WI38 (cell line): Measurements from ENCODE around the gene ASIP.
"Not testable (repeated sequence)": the region's sequence is repeated elsewhere in the genome, so short reads cannot be mapped to it uniquely, and the experiment has no call there.

Experiments
- H3K4me3 ChIP-seq: 2 replicates; pipeline ENCODE4 v1.5.1; 2011; ENCODE audit warnings: low read depth, mild to moderate bottlenecking, control low read depth, low read length
- CTCF ChIP-seq: IDR thresholded peaks from 2 replicates; pipeline ENCODE4 v1.5.1; 2012; ENCODE audit warnings: low read depth, mild to moderate bottlenecking, control low read depth, low read length

ASIP gene

GRCh38 chr20:34260208-34260942 is 19.2 kb downstream of the ASIP start:
- no peak for TF ChIP-seq CTCF
- no peak overlapping the region for H3K4me3 ChIP-seq

- TF ChIP-seq CTCF, result no peak
- H3K4me3 ChIP-seq, result no peak overlapping the region
Observed at GRCh38 chr20:34262488-34263288, 21.5 kb downstream of the ASIP start.

- not testable (repeated sequence) for H3K4me3 ChIP-seq
Observed at GRCh38 chr20:34263468-34263867, 22.2 kb downstream of the ASIP start.

GRCh38 chr20:34264141-34264540 is 22.9 kb downstream of the ASIP start:
- no peak overlapping the region for H3K4me3 ChIP-seq
- TF ChIP-seq CTCF, result no peak

- no peak for TF ChIP-seq CTCF
- no peak overlapping the region for H3K4me3 ChIP-seq
Observed at GRCh38 chr20:34268145-34268544, 26.9 kb downstream of the ASIP start.

GRCh38 chr20:34268851-34269636 is 27.8 kb downstream of the ASIP start:
- peak overlapping the region; percentile 51 for H3K4me3 ChIP-seq

More at GRCh38 chr20:34268851-34269636, 27.8 kb downstream of the ASIP start:
- no peak for TF ChIP-seq CTCF
